Measurements from ENCODE around the gene METTL27.

The METTL27 gene

GRCh38 chr7:73842067-73842976, at the start of gene METTL27:
Gene METTL27, minus strand, starts transcription at chr7:73842516. Its CDS starts 376 bp downstream, at chr7:73842140.
- CTCF ChIA-PET: interaction anchor here (0.6 to 3.7 kb wide), 5 partner anchors 8 to 235 kb away, joined by 3 to 24 read pairs (median 4); no protein-coding TSS in a partner anchor
- POLR2A ChIA-PET: interaction anchor here (0.7 to 1.4 kb wide), 7 partner anchors 8 to 333 kb away, joined by 3 to 16 read pairs (median 7); partner anchors contain the start of gene ABHD11
- H3K4me1 ChIP-seq (ENCODE audit: control insufficient read depth, insufficient read depth, low read length): peaks cover 6% of the 10 kb centered on the region; the same call in 1 of the 2 replicates
- no peaks in the 10 kb centered on the region for H3K36me3 ChIP-seq (ENCODE audit: control insufficient read depth in 2 of 2, insufficient read depth in 1 of 2, low read length in 2 of 2)
- H3K27ac ChIP-seq (ENCODE audit: extremely low read depth, low read depth, low read length): peak within 1 kb of the TSS; percentile 46; the same call in 1 of the 2 replicates
- peak within 1 kb of the TSS; percentile 57 for H3K4me3 ChIP-seq (ENCODE audit: low read depth, low read length)
- H3K9me3 ChIP-seq (ENCODE audit: control insufficient read depth, insufficient read depth, low read depth, low read length): no peaks in the 10 kb centered on the region
- no peak for TF ChIP-seq ZNF785 (tag by site-specific recombination; IDR thresholded peaks at IDR 0.05)
- TF ChIP-seq KLF10 (tag by site-specific recombination; IDR thresholded peaks at IDR 0.05): peak; percentile 86
- no peak for TF ChIP-seq ZNF707 (tag by site-specific recombination; IDR thresholded peaks at IDR 0.05)
- TF ChIP-seq, protein P1, sequence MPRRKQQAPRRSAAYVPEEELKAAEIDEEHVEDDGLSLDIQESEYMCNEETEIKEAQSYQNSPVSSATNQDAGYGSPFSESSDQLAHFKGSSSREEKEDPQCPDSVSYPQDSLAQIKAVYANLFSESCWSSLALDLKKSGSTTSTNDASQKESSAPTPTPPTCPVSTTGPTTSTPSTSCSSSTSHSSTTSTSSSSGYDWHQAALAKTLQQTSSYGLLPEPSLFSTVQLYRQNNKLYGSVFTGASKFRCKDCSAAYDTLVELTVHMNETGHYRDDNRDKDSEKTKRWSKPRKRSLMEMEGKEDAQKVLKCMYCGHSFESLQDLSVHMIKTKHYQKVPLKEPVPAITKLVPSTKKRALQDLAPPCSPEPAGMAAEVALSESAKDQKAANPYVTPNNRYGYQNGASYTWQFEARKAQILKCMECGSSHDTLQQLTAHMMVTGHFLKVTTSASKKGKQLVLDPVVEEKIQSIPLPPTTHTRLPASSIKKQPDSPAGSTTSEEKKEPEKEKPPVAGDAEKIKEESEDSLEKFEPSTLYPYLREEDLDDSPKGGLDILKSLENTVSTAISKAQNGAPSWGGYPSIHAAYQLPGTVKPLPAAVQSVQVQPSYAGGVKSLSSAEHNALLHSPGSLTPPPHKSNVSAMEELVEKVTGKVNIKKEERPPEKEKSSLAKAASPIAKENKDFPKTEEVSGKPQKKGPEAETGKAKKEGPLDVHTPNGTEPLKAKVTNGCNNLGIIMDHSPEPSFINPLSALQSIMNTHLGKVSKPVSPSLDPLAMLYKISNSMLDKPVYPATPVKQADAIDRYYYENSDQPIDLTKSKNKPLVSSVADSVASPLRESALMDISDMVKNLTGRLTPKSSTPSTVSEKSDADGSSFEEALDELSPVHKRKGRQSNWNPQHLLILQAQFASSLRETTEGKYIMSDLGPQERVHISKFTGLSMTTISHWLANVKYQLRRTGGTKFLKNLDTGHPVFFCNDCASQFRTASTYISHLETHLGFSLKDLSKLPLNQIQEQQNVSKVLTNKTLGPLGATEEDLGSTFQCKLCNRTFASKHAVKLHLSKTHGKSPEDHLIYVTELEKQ (tag by site-specific recombination; IDR thresholded peaks at IDR 0.05; ENCODE audit: borderline replicate concordance): no peak
- 0 out of 2 replicates have a peak, but pooled peaks have one; percentile 47 for TF ChIP-seq KLF8 (tag by site-specific recombination; IDR thresholded peaks at IDR 0.05)
- TF ChIP-seq ZNF146 (tag by site-specific recombination; IDR thresholded peaks at IDR 0.05): no peak
- TF ChIP-seq INSM2 (tag by site-specific recombination; IDR thresholded peaks at IDR 0.05): no peak
- TF ChIP-seq ZNF704 (tag by site-specific recombination; IDR thresholded peaks at IDR 0.05): no peak
- TF ChIP-seq, protein P2, sequence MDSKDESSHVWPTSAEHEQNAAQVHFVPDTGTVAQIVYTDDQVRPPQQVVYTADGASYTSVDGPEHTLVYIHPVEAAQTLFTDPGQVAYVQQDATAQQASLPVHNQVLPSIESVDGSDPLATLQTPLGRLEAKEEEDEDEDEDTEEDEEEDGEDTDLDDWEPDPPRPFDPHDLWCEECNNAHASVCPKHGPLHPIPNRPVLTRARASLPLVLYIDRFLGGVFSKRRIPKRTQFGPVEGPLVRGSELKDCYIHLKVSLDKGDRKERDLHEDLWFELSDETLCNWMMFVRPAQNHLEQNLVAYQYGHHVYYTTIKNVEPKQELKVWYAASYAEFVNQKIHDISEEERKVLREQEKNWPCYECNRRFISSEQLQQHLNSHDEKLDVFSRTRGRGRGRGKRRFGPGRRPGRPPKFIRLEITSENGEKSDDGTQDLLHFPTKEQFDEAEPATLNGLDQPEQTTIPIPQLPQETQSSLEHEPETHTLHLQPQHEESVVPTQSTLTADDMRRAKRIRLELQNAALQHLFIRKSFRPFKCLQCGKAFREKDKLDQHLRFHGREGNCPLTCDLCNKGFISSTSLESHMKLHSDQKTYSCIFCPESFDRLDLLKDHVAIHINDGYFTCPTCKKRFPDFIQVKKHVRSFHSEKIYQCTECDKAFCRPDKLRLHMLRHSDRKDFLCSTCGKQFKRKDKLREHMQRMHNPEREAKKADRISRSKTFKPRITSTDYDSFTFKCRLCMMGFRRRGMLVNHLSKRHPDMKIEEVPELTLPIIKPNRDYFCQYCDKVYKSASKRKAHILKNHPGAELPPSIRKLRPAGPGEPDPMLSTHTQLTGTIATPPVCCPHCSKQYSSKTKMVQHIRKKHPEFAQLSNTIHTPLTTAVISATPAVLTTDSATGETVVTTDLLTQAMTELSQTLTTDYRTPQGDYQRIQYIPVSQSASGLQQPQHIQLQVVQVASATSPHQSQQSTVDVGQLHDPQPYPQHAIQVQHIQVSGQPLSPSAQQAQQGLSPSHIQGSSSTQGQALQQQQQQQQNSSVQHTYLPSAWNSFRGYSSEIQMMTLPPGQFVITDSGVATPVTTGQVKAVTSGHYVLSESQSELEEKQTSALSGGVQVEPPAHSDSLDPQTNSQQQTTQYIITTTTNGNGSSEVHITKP (tag by site-specific recombination; IDR thresholded peaks at IDR 0.05): no peak
- TF ChIP-seq ZNF670 (tag by site-specific recombination; IDR thresholded peaks at IDR 0.05; ENCODE audit: low read depth): no peak
- TF ChIP-seq ZNF239 (tag by site-specific recombination; IDR thresholded peaks at IDR 0.05): no peak
- TF ChIP-seq BCL11B (tag by site-specific recombination; IDR thresholded peaks at IDR 0.05; ENCODE audit: low read depth): no peak
- TF ChIP-seq, protein P3, sequence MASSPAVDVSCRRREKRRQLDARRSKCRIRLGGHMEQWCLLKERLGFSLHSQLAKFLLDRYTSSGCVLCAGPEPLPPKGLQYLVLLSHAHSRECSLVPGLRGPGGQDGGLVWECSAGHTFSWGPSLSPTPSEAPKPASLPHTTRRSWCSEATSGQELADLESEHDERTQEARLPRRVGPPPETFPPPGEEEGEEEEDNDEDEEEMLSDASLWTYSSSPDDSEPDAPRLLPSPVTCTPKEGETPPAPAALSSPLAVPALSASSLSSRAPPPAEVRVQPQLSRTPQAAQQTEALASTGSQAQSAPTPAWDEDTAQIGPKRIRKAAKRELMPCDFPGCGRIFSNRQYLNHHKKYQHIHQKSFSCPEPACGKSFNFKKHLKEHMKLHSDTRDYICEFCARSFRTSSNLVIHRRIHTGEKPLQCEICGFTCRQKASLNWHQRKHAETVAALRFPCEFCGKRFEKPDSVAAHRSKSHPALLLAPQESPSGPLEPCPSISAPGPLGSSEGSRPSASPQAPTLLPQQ (tag by site-specific recombination; IDR thresholded peaks at IDR 0.05): no peak
- peak; percentile 62 for TF ChIP-seq SCRT2 (tag by site-specific recombination; IDR thresholded peaks at IDR 0.05)
- TF ChIP-seq ZNF23 (tag by site-specific recombination; IDR thresholded peaks at IDR 0.05; ENCODE audit: borderline replicate concordance): no peak
- TF ChIP-seq ZFP41 (tag by site-specific recombination; IDR thresholded peaks at IDR 0.05; ENCODE audit: borderline replicate concordance): no peak
- TF ChIP-seq REPIN1 (tag by site-specific recombination; IDR thresholded peaks at IDR 0.05; ENCODE audit: low read depth): no peak
- TF ChIP-seq ZNF585B (tag by site-specific recombination; IDR thresholded peaks at IDR 0.05): no peak
- TF ChIP-seq, protein P4, sequence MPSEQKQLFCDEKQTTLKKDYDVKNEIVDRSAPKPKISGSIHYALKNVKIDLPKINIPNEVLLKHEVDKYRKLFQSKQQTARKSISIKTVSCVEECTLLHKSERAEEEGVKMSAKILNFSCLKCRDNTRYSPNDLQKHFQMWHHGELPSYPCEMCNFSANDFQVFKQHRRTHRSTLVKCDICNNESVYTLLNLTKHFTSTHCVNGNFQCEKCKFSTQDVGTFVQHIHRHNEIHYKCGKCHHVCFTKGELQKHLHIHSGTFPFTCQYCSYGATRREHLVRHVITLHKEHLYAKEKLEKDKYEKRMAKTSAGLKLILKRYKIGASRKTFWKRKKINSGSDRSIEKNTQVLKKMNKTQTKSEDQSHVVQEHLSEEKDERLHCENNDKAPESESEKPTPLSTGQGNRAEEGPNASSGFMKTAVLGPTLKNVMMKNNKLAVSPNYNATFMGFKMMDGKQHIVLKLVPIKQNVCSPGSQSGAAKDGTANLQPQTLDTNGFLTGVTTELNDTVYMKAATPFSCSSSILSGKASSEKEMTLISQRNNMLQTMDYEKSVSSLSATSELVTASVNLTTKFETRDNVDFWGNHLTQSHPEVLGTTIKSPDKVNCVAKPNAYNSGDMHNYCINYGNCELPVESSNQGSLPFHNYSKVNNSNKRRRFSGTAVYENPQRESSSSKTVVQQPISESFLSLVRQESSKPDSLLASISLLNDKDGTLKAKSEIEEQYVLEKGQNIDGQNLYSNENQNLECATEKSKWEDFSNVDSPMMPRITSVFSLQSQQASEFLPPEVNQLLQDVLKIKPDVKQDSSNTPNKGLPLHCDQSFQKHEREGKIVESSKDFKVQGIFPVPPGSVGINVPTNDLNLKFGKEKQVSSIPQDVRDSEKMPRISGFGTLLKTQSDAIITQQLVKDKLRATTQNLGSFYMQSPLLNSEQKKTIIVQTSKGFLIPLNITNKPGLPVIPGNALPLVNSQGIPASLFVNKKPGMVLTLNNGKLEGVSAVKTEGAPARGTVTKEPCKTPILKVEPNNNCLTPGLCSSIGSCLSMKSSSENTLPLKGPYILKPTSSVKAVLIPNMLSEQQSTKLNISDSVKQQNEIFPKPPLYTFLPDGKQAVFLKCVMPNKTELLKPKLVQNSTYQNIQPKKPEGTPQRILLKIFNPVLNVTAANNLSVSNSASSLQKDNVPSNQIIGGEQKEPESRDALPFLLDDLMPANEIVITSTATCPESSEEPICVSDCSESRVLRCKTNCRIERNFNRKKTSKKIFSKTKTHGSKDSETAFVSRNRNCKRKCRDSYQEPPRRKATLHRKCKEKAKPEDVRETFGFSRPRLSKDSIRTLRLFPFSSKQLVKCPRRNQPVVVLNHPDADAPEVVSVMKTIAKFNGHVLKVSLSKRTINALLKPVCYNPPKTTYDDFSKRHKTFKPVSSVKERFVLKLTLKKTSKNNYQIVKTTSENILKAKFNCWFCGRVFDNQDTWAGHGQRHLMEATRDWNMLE (tag by site-specific recombination; conservative IDR thresholded peaks at IDR 0.05; ENCODE audit: low read depth): no peak
